Spinal cord (tissue), 10 donors: ENCODE results near the gene ST6GALNAC2. TPM values are rescaled to one million over a fixed set of nuclear protein-coding genes. Genes with fewer than 3 reads are reported as not detected.
"Not testable (repeated sequence)": the region's sequence is repeated elsewhere in the genome, so short reads cannot be mapped to it uniquely, and the experiment has no call there.

Experiments used
- DNase-seq, 6 donors: peaks; one replicate each; pipeline versions ENCODE4 v3.0.0 to v3.0.0-alpha.2; 2013 to 2015; ENCODE audit warnings: low spot score in 6 of 6, low read depth in 4 of 6
- H3K27ac ChIP-seq: one replicate; pipeline ENCODE4 v1.5.1; 2013; ENCODE audit warnings: low read depth, low read length, control low read depth
- H3K27me3 ChIP-seq: one replicate; pipeline ENCODE4 v1.6.1; 2013; ENCODE audit warnings: low read length; ENCODE audit not compliant: control insufficient read depth, insufficient read depth
- H3K36me3 ChIP-seq: one replicate; pipeline ENCODE4 v1.6.1; 2013; ENCODE audit warnings: low read length; ENCODE audit not compliant: control insufficient read depth, insufficient read depth
- H3K4me1 ChIP-seq: one replicate; pipeline ENCODE4 v1.6.1; 2013; ENCODE audit warnings: low read length; ENCODE audit not compliant: control insufficient read depth, insufficient read depth
- H3K4me3 ChIP-seq: one replicate; pipeline ENCODE4 v1.5.1; 2013; ENCODE audit warnings: low read depth, low read length, control low read depth
- H3K9me3 ChIP-seq: one replicate; pipeline ENCODE4 v1.6.1; 2013; ENCODE audit warnings: low read length; ENCODE audit not compliant: control insufficient read depth, insufficient read depth
- WGBS: methylation state at CpG from one replicate; pipeline ENCODE4 v1.1.5; 2013; ENCODE audit warnings: missing lambda C conversion rate; ENCODE audit not compliant: insufficient coverage; 5-methylcytosine and 5-hydroxymethylcytosine counted together
- polyA plus RNA-seq, 2 donors: library from polyadenylated mRNA; unstranded; fragments of 120-200 nt; gene quantifications; one replicate each; pipeline ENCODE4 v1.2.1, GENCODE V29; 2013; ENCODE audit not compliant: insufficient read length in 2 of 2
- total RNA-seq, 2 donors: library from RNA; depleted of rRNA in 1 of 2; stranded (reverse); fragments of 120-200 nt in 1 of 2; fragments of >200 nt in 1 of 2; gene quantifications; one replicate each; pipeline versions ENCODE4 v1.2.3 to v1.2.4, GENCODE V29; 2013 to 2014
- donor health status: healthy.

The ST6GALNAC2 gene
- total and polyA plus RNA-seq, 4 donors, result 8.0 to 29.1 (median 23.2) TPM

- H3K4me1 ChIP-seq, result peaks cover 74% of the 10 kb centered on the region
- H3K27ac ChIP-seq, result no peak overlapping the region
- H3K4me3 ChIP-seq, result no peak overlapping the region
- no peak for DNase-seq
- peaks cover 32% of the 10 kb centered on the region for H3K27me3 ChIP-seq
- 86% methylated on average over 4 of the region's 9 CpGs for WGBS
- H3K9me3 ChIP-seq, result no peaks in the 10 kb centered on the region
- peaks cover 9% of the 10 kb centered on the region for H3K36me3 ChIP-seq
Observed at GRCh38 chr17:76538941-76539570, 46.6 kb downstream of the ST6GALNAC2 start.

GRCh38 chr17:76538281-76538931 is 47.3 kb downstream of the ST6GALNAC2 start:
- WGBS, result 12% methylated on average over 37 of the region's 37 CpGs
- peaks cover 32% of the 10 kb centered on the region for H3K27me3 ChIP-seq
- H3K4me1 ChIP-seq, result peaks cover 67% of the 10 kb centered on the region
- peaks cover 9% of the 10 kb centered on the region for H3K36me3 ChIP-seq
- H3K27ac ChIP-seq, result no peak overlapping the region
- H3K9me3 ChIP-seq, result no peaks in the 10 kb centered on the region
- DNase-seq, result no peak
- no peak overlapping the region for H3K4me3 ChIP-seq

GRCh38 chr17:76537578-76538280 is 47.9 kb downstream of the ST6GALNAC2 start, which contains the start of gene CYGB:
CYGB (minus strand) TSS chr17:76537709; CDS start chr17:76537542, 167 bp downstream.
- no peak within 1 kb of the TSS for H3K27ac ChIP-seq
- WGBS, result under 1% methylated on average over 65 of the region's 95 CpGs
- peaks cover 9% of the 10 kb centered on the region for H3K36me3 ChIP-seq
- H3K9me3 ChIP-seq, result no peaks in the 10 kb centered on the region
- peaks cover 32% of the 10 kb centered on the region for H3K27me3 ChIP-seq
- DNase-seq, result peak in 2 of 6 donors; percentile 60 to 79
- peaks cover 61% of the 10 kb centered on the region for H3K4me1 ChIP-seq
- H3K4me3 ChIP-seq, result peak within 1 kb of the TSS; percentile 37

- peaks cover 57% of the 10 kb centered on the region for H3K4me1 ChIP-seq
- H3K27ac ChIP-seq, result no peak overlapping the region
- no peak for DNase-seq
- H3K27me3 ChIP-seq, result peaks cover 32% of the 10 kb centered on the region
- H3K36me3 ChIP-seq, result peaks cover 9% of the 10 kb centered on the region
- 2% methylated on average over 25 of the region's 26 CpGs for WGBS
- no peaks in the 10 kb centered on the region for H3K9me3 ChIP-seq
- H3K4me3 ChIP-seq, result peak overlapping the region; percentile 37
Observed at GRCh38 chr17:76537288-76537577, 48.4 kb downstream of the ST6GALNAC2 start.

GRCh38 chr17:76536511-76537287 is 49.0 kb downstream of the ST6GALNAC2 start:
- DNase-seq, result no peak
- Histone ChIP-seq H3K9me3 (no peaks in the 10 kb centered on the region), H3K27ac (no peak overlapping the region), H3K4me3 (peak overlapping the region; percentile 37), H3K4me1 (peaks cover 58% of the 10 kb centered on the region), H3K36me3 (peaks cover 9% of the 10 kb centered on the region), H3K27me3 (peaks cover 32% of the 10 kb centered on the region)
- 33% methylated on average over 22 of the region's 25 CpGs for WGBS

GRCh38 chr17:76535788-76536510 is 49.7 kb downstream of the ST6GALNAC2 start:
- Histone ChIP-seq H3K9me3 (no peaks in the 10 kb centered on the region), H3K27ac (no peak overlapping the region), H3K4me3 (no peak overlapping the region), H3K27me3 (peaks cover 32% of the 10 kb centered on the region), H3K36me3 (peaks cover 17% of the 10 kb centered on the region), H3K4me1 (peaks cover 59% of the 10 kb centered on the region)
- 87% methylated on average over 14 of the region's 19 CpGs for WGBS
- no peak for DNase-seq

GRCh38 chr17:76534831-76535732 is 50.6 kb downstream of the ST6GALNAC2 start:
- Histone ChIP-seq H3K36me3 (peaks cover 25% of the 10 kb centered on the region), H3K4me3 (no peak overlapping the region), H3K9me3 (no peaks in the 10 kb centered on the region), H3K27me3 (peaks cover 32% of the 10 kb centered on the region), H3K27ac (no peak overlapping the region), H3K4me1 (peaks cover 59% of the 10 kb centered on the region)
- 79% methylated on average over 5 of the region's 7 CpGs for WGBS
- DNase-seq, result no peak

GRCh38 chr17:76533640-76534359 is 51.9 kb downstream of the ST6GALNAC2 start:
- DNase-seq, H3K27ac ChIP-seq, H3K9me3 ChIP-seq, H3K4me3 ChIP-seq: not testable (repeated sequence)
- Histone ChIP-seq H3K27me3 (peaks cover 22% of the 10 kb centered on the region), H3K36me3 (peaks cover 35% of the 10 kb centered on the region), H3K4me1 (peaks cover 63% of the 10 kb centered on the region)
- WGBS, result 95% methylated on average over 2 of the region's 9 CpGs
